Trophoblast cell (in vitro differentiated cells and primary cell): Measurements from ENCODE around the gene AFAP1L2.

Experiments
- DNase-seq, 2 donors: peaks; one replicate each; pipeline ENCODE4 v3.0.0-alpha.2; 2016
- H2AFZ ChIP-seq: 2 replicates; pipeline ENCODE4 v1.6.1; 2013; ENCODE audit warnings: low read length, moderate library complexity, mild to moderate bottlenecking; ENCODE audit not compliant: insufficient read depth, poor library complexity
- H2AK5ac ChIP-seq: 2 replicates; pipeline ENCODE4 v1.6.1; 2013; ENCODE audit warnings: mild to moderate bottlenecking, low read length
- H2BK120ac ChIP-seq: 2 replicates; pipeline ENCODE4 v1.6.1; 2013; ENCODE audit warnings: low read length, mild to moderate bottlenecking, moderate library complexity; ENCODE audit not compliant: insufficient read depth, poor library complexity
- H2BK12ac ChIP-seq: 2 replicates; pipeline ENCODE4 v1.6.1; 2013; ENCODE audit warnings: mild to moderate bottlenecking, low read length, moderate library complexity
- H2BK5ac ChIP-seq: 2 replicates; pipeline ENCODE4 v1.6.1; 2013; ENCODE audit warnings: low read length, low read depth, moderate library complexity, mild to moderate bottlenecking; ENCODE audit not compliant: poor library complexity
- H3K14ac ChIP-seq: 2 replicates; pipeline ENCODE4 v1.6.1; 2013; ENCODE audit warnings: mild to moderate bottlenecking, low read length
- H3K18ac ChIP-seq: 2 replicates; pipeline ENCODE4 v1.6.1; 2013; ENCODE audit warnings: mild to moderate bottlenecking, low read length
- H3K23ac ChIP-seq: 2 replicates; pipeline ENCODE4 v1.6.1; 2013; ENCODE audit warnings: low read length
- H3K27ac ChIP-seq: 2 replicates; pipeline ENCODE4 v1.5.1; 2013; ENCODE audit warnings: low read depth, mild to moderate bottlenecking, inconsistent platforms, low read length, moderate library complexity
- H3K27me3 ChIP-seq: 2 replicates; pipeline ENCODE4 v1.6.1; 2013; ENCODE audit warnings: inconsistent platforms, mild to moderate bottlenecking, low read length, moderate library complexity; ENCODE audit not compliant: insufficient read depth
- H3K36me3 ChIP-seq, 2 experiments: 1 replicate in 1 of 2; 2 replicates in 1 of 2; pipeline ENCODE4 v1.6.1; 2013; ENCODE audit warnings: low read length in 2 of 2, mild to moderate bottlenecking in 2 of 2, moderate library complexity in 1 of 2; ENCODE audit not compliant: insufficient read depth in 2 of 2, control insufficient read depth in 1 of 2
- H3K4ac ChIP-seq: 2 replicates; pipeline ENCODE4 v1.6.1; 2013; ENCODE audit warnings: low read depth, mild to moderate bottlenecking, low read length, moderate library complexity
- H3K4me1 ChIP-seq, 2 experiments: 1 replicate in 1 of 2; 2 replicates in 1 of 2; pipeline ENCODE4 v1.6.1; 2013; ENCODE audit warnings: low read length in 2 of 2, mild to moderate bottlenecking in 2 of 2, moderate library complexity in 1 of 2; ENCODE audit not compliant: insufficient read depth in 2 of 2, control insufficient read depth in 1 of 2
- H3K4me2 ChIP-seq: 2 replicates; pipeline ENCODE4 v1.6.1; 2013; ENCODE audit warnings: inconsistent platforms, mild to moderate bottlenecking, low read length, moderate library complexity
- H3K4me3 ChIP-seq: 2 replicates; pipeline ENCODE4 v1.5.1; 2013; ENCODE audit warnings: mild to moderate bottlenecking, low read depth, low read length, inconsistent platforms
- H3K79me1 ChIP-seq: one replicate; pipeline ENCODE4 v1.6.1; 2013; ENCODE audit warnings: low read length
- H3K79me2 ChIP-seq: 2 replicates; pipeline ENCODE4 v1.6.1; 2013; ENCODE audit warnings: low read length, mild to moderate bottlenecking; ENCODE audit not compliant: control insufficient read depth, insufficient read depth, poor library complexity
- H3K9ac ChIP-seq: 2 replicates; pipeline ENCODE4 v1.6.1; 2013; ENCODE audit warnings: mild to moderate bottlenecking, low read length
- H3K9me3 ChIP-seq: 2 replicates; pipeline ENCODE4 v1.6.1; 2013; ENCODE audit warnings: low read depth, mild to moderate bottlenecking, control low read depth, inconsistent platforms, low read length; ENCODE audit not compliant: insufficient read depth
- H4K12ac ChIP-seq: 2 replicates; pipeline ENCODE4 v1.6.1; 2013; ENCODE audit warnings: low read depth, mild to moderate bottlenecking, low read length, moderate library complexity
- H4K8ac ChIP-seq: 2 replicates; pipeline ENCODE4 v1.6.1; 2013; ENCODE audit warnings: low read depth, mild to moderate bottlenecking, low read length, moderate library complexity
- H4K91ac ChIP-seq: one replicate; pipeline ENCODE4 v1.6.1; 2013; ENCODE audit warnings: low read depth, mild to moderate bottlenecking, low read length, moderate library complexity
- WGBS: extraction: QIAGEN DNeasy Blood & Tissue Kit; methylation state at CpG from one replicate; pipeline ENCODE4 v1.1.7; 2013; ENCODE audit warnings: missing lambda C conversion rate; ENCODE audit not compliant: insufficient read length, insufficient coverage; ENCODE audit errors: extremely low coverage; 5-methylcytosine and 5-hydroxymethylcytosine counted together

Gene AFAP1L2

GRCh38 chr10:114304571-114305421 is 99.5 kb downstream of the AFAP1L2 start:
- Histone ChIP-seq H3K9ac (no peak overlapping the region), H2BK5ac (no peak overlapping the region), H2AK5ac (no peak overlapping the region), H3K9me3 (no peaks in the 10 kb centered on the region), H2AFZ (no peak overlapping the region), H3K27me3 (no peaks in the 10 kb centered on the region), H3K14ac (no peak overlapping the region), H4K91ac (no peak overlapping the region), H2BK12ac (no peak overlapping the region), H3K79me2 (no peaks in the 10 kb centered on the region), H3K4me1 (peaks cover 16 to 32% of the 10 kb centered on the region in 2 experiments), H3K4ac (no peak overlapping the region), H3K4me3 (no peak overlapping the region), H3K4me2 (no peak overlapping the region), H3K79me1 (peaks cover 8% of the 10 kb centered on the region), H3K23ac (no peak overlapping the region), H3K36me3 (peaks cover 43% of the 10 kb centered on the region in 2 experiments), H3K18ac (no peak overlapping the region), H4K8ac (no peak overlapping the region), H4K12ac (no peak overlapping the region), H2BK120ac (no peak overlapping the region), H3K27ac (no peak overlapping the region)
- peak in 1 of 2 donors; percentile 10 for DNase-seq
- no CpG with 5 or more reads among the region's 41 CpGs for WGBS

GRCh38 chr10:114304017-114304570 is 100.2 kb downstream of the AFAP1L2 start:
- H3K4me1 ChIP-seq = peaks cover 12 to 28% of the 10 kb centered on the region in 2 experiments
- H4K12ac ChIP-seq = no peak overlapping the region
- no peak overlapping the region for H2AK5ac ChIP-seq
- H3K36me3 ChIP-seq = peaks cover 44 to 47% of the 10 kb centered on the region in 2 experiments
- H3K79me2 ChIP-seq = no peaks in the 10 kb centered on the region
- H2AFZ ChIP-seq = no peak overlapping the region
- H2BK120ac ChIP-seq = no peak overlapping the region
- no peak overlapping the region for H4K8ac ChIP-seq
- no CpG with 5 or more reads among the region's 14 CpGs for WGBS
- no peak overlapping the region for H3K14ac ChIP-seq
- no peak overlapping the region for H2BK12ac ChIP-seq
- no peaks in the 10 kb centered on the region for H3K27me3 ChIP-seq
- H3K27ac ChIP-seq = no peak overlapping the region
- no peak overlapping the region for H3K4me3 ChIP-seq
- H4K91ac ChIP-seq = no peak overlapping the region
- H3K4me2 ChIP-seq = no peak overlapping the region
- peak; percentile 81 to 94 for DNase-seq
- no peak overlapping the region for H3K18ac ChIP-seq
- H3K23ac ChIP-seq = no peak overlapping the region
- peaks cover 5% of the 10 kb centered on the region for H3K79me1 ChIP-seq
- H3K4ac ChIP-seq = no peak overlapping the region
- no peak overlapping the region for H3K9ac ChIP-seq
- no peaks in the 10 kb centered on the region for H3K9me3 ChIP-seq
- no peak overlapping the region for H2BK5ac ChIP-seq

- no peak overlapping the region for H2BK12ac ChIP-seq
- no peak overlapping the region for H2AFZ ChIP-seq
- peaks cover 12 to 26% of the 10 kb centered on the region in 2 experiments for H3K4me1 ChIP-seq
- H4K91ac ChIP-seq = no peak overlapping the region
- no peak overlapping the region for H3K23ac ChIP-seq
- H3K18ac ChIP-seq = peak overlapping the region; percentile 11
- H2BK5ac ChIP-seq = no peak overlapping the region
- no peak overlapping the region for H2BK120ac ChIP-seq
- H3K14ac ChIP-seq = no peak overlapping the region
- H4K8ac ChIP-seq = no peak overlapping the region
- no peak overlapping the region for H2AK5ac ChIP-seq
- H3K9me3 ChIP-seq = no peaks in the 10 kb centered on the region
- DNase-seq = no peak
- H3K27ac ChIP-seq = no peak overlapping the region
- H4K12ac ChIP-seq = no peak overlapping the region
- no peaks in the 10 kb centered on the region for H3K27me3 ChIP-seq
- H3K79me2 ChIP-seq = no peaks in the 10 kb centered on the region
- H3K9ac ChIP-seq = no peak overlapping the region
- H3K4me3 ChIP-seq = no peak overlapping the region
- H3K36me3 ChIP-seq = peaks cover 44% of the 10 kb centered on the region in 2 experiments
- H3K4me2 ChIP-seq = no peak overlapping the region
- peaks cover 5% of the 10 kb centered on the region for H3K79me1 ChIP-seq
- WGBS = no CpG with 5 or more reads among the region's 10 CpGs
- no peak overlapping the region for H3K4ac ChIP-seq
These were observed 100.7 kb downstream of the AFAP1L2 start for GRCh38 chr10:114303556-114303955.

GRCh38 chr10:114301951-114302710 is 102.2 kb downstream of the AFAP1L2 start:
- Histone ChIP-seq H3K14ac (no peak overlapping the region), H3K79me1 (peaks cover 4% of the 10 kb centered on the region), H3K27ac (no peak overlapping the region), H2BK120ac (no peak overlapping the region), H4K8ac (no peak overlapping the region), H3K27me3 (no peaks in the 10 kb centered on the region), H4K12ac (no peak overlapping the region), H3K4me2 (no peak overlapping the region), H2BK12ac (no peak overlapping the region), H2BK5ac (no peak overlapping the region), H2AFZ (no peak overlapping the region), H3K36me3 (peaks cover 49 to 50% of the 10 kb centered on the region in 2 experiments), H3K4me1 (peaks cover 9 to 20% of the 10 kb centered on the region in 2 experiments), H3K9me3 (peaks cover 2% of the 10 kb centered on the region), H3K4ac (no peak overlapping the region), H3K23ac (no peak overlapping the region), H4K91ac (no peak overlapping the region), H3K4me3 (no peak overlapping the region), H3K79me2 (no peaks in the 10 kb centered on the region), H3K9ac (no peak overlapping the region), H3K18ac (no peak overlapping the region), H2AK5ac (no peak overlapping the region)
- WGBS = no CpG with 5 or more reads among the region's 14 CpGs
- DNase-seq = no peak
